Panc1 (cell line): ENCODE data around the gene KCNAB2. TPM values are rescaled to one million over a fixed set of nuclear protein-coding genes. Genes with fewer than 3 reads are reported as not detected.

Experiments
- ATAC-seq: fragments of 200-7000 bp; cut with Tn5 transposase; 2 replicates; pipeline ENCODE4 v1.9.1; 2020; ENCODE audit warnings: mild to moderate bottlenecking, moderate library complexity
- BruUV-seq: library from RNA; stranded (reverse); fragments of 400-500 nt; replicated peaks from 2 replicates; lab custom pipeline; 2021; lab: Mats Ljungman, UMichigan
- CTCF ChIA-PET: fragments of 300-600 bp; sonication (Branson Sonifier 250); formaldehyde crosslinking; loops from one replicate; lab custom pipeline; 2022; ENCODE audit warnings: antibody characterized with exemption; lab: Charles Lee
- POLR2A ChIA-PET: fragments of 300-600 bp; sonication (Branson Sonifier 250); formaldehyde crosslinking; loops from one replicate; lab custom pipeline; 2022; ENCODE audit warnings: antibody characterized with exemption; lab: Charles Lee
- DNase-seq: peaks from one replicate; pipeline ENCODE4 v3.0.0-alpha.2; 2010; ENCODE audit warnings: low read depth, low spot score
- H3K27ac ChIP-seq: 2 replicates; pipeline ENCODE4 v1.5.1; 2011; ENCODE audit warnings: mild to moderate bottlenecking, low read length, inconsistent platforms
- H3K27me3 ChIP-seq: fragments of 200-500 bp; sonication (Bioruptor generic); 2 replicates; pipeline ENCODE4 v1.6.0; 2014; ENCODE audit warnings: low read length, inconsistent platforms; ENCODE audit not compliant: control insufficient read depth, insufficient read depth
- H3K36me3 ChIP-seq: fragments of 200-500 bp; sonication (Bioruptor generic); 2 replicates; pipeline ENCODE4 v1.5.1; 2014; ENCODE audit warnings: inconsistent platforms, mild to moderate bottlenecking, low read length, moderate library complexity; ENCODE audit not compliant: control insufficient read depth, insufficient read depth
- H3K4me1 ChIP-seq: 2 replicates; pipeline ENCODE4 v1.5.1; 2011; ENCODE audit warnings: inconsistent platforms, mild to moderate bottlenecking, low read length, moderate library complexity; ENCODE audit not compliant: control insufficient read depth, insufficient read depth
- H3K4me3 ChIP-seq, 2 experiments: 2 replicates each; pipeline ENCODE4 v1.5.1; 2011 to 2012; ENCODE audit warnings: low read depth in 2 of 2, low read length in 2 of 2, mild to moderate bottlenecking in 2 of 2, inconsistent platforms in 1 of 2, moderate library complexity in 1 of 2
- H3K9me3 ChIP-seq: fragments of 200-500 bp; sonication (Bioruptor generic); 2 replicates; pipeline ENCODE4 v1.5.1; 2014; ENCODE audit warnings: low read depth, mild to moderate bottlenecking, inconsistent platforms, low read length, moderate library complexity; ENCODE audit not compliant: control insufficient read depth, insufficient read depth
- CTCF ChIP-seq: fragments of 450-650 bp; IDR thresholded peaks from 2 replicates; pipeline ENCODE4 v1.5.1; 2017; ENCODE audit warnings: mild to moderate bottlenecking
- POLR2AphosphoS5 ChIP-seq: IDR thresholded peaks from 2 replicates; pipeline ENCODE4 v1.6.1; 2012; ENCODE audit warnings: mild to moderate bottlenecking, low read depth, low read length, moderate library complexity
- REST ChIP-seq, 2 experiments: IDR thresholded peaks; 2 replicates each; pipeline ENCODE4 v1.6.1; 2011 to 2012; ENCODE audit warnings: low read depth in 2 of 2, control low read depth in 1 of 2, low read length in 1 of 2, mild to moderate bottlenecking in 1 of 2, moderate library complexity in 1 of 2; ENCODE audit not compliant: insufficient read depth in 1 of 2
- SIN3A ChIP-seq: IDR thresholded peaks from 2 replicates; pipeline ENCODE4 v1.6.1; 2012; ENCODE audit warnings: low read depth, mild to moderate bottlenecking, low read length, moderate library complexity, borderline replicate concordance; ENCODE audit not compliant: insufficient read depth
- TCF7L2 ChIP-seq: IDR thresholded peaks from 2 replicates; pipeline ENCODE4 v1.6.1; 2011; ENCODE audit warnings: mild to moderate bottlenecking, low read depth, low read length, inconsistent platforms
- in situ Hi-C: cut with HindIII; loops from 2 replicates; pipeline ENCODE4 v1.10.0; 2016; ENCODE audit warnings: low sequenced_read_pairs, low pct_unique_long_range_greater_than_20kb
- intact Hi-C: fragments of 100-400 bp; cut with micrococcal nuclease; formaldehyde crosslinking; loops from one replicate; pipeline ENCODE4 v1.10.0; 2022; ENCODE audit not compliant: unreplicated experiment
- total RNA-seq: library from RNA; stranded (reverse); gene quantifications from one replicate; pipeline ENCODE4 v1.2.1, GENCODE V29; 2021; ENCODE audit not compliant: unreplicated experiment

KCNAB2 gene
- total RNA-seq, 1 experiment from 2014 or later = 27.6 TPM

DNA sequence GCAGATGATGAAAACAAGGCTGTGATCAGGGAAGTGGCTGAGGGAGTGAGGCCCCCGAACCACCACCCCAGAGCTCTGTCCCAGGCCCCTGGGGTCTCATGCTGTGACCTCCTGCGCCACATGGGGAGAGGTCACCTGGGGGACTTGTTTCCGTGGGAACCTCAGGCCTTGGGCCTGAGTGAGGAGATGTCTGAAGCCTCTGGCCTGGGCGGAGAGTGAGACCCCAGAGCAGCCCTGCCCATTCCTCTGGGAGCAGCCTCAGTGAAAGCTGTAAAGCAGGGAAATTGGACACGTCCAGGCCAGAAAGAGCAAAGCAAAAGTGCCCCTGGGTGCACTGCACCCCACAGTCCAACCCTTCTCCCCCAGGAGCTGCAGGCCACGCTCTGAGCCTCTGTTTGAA lies 37.0 kb upstream of the KCNAB2 start:
- ChIA-PET POLR2A (no interaction called here), CTCF (no interaction called here)
- H3K27me3 ChIP-seq = no peaks in the 10 kb centered on the region
- intact Hi-C loops = no loop called here
- no peaks in the 10 kb centered on the region for H3K9me3 ChIP-seq
- no peak for TF ChIP-seq TCF7L2
- no peak for TF ChIP-seq POLR2AphosphoS5
- no peak for TF ChIP-seq REST (IDR thresholded peaks at IDR 0.05; ENCODE audit: insufficient read depth in 1 of 2, low read depth in 2 of 2, low read length in 1 of 2)
- no peak for TF ChIP-seq SIN3A
- TF ChIP-seq CTCF = no peak
- no peaks in the 10 kb centered on the region for H3K36me3 ChIP-seq
- H3K4me1 ChIP-seq = no peaks in the 10 kb centered on the region
- H3K27ac ChIP-seq = no peak overlapping the region
- BruUV-seq = no TSS peak
- in situ Hi-C loops = no loop called here
- no peak overlapping the region for H3K4me3 ChIP-seq
- DNase-seq = no peak
- ATAC-seq = no peak

DNA sequence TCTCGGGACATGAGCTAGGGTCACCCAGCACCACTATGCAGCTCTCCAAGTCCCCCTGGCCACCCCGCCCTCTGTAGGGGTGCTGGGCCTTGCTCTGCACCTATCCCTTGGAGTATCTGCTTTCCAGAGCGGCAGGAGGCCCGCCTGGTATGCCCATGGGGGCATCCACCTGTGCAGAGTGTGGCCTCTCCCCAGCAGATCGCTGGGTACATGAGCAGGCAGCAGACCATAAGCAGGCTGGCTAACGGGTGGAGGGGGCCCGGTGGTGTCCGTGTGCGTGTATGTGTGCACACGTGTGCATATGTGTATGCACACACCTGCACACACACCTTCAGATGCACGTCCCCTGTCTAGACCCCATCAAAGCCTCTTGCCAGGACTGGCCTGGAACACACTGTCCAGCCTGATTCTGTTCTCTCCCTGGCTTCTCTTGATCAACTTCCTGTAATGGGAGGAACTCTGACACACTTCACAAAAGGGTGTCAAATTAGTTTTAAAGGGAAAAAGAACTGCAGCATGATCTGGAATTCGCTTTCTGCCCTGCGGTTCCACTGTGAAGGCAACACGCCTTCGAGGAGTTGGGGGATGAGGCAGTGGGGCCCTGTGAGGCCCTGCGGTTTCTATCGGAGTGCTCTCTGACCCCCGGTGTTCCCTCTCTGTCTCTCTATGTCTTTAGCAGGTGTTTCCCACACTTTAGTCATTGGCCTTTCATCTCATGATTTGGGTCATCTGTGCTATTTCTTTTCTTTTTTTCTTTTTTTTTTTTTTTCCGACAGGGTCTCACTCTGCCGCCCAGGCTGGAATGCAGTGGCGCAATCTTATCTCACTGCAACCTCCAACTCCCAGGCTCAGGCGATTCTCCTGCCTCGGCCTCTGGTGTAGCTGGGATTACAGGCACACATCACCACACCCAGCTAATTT lies 36.3 kb upstream of the KCNAB2 start:
- ATAC-seq (no peak), DNase-seq (no peak)
- Histone ChIP-seq H3K4me1 (no peaks in the 10 kb centered on the region), H3K9me3 (no peaks in the 10 kb centered on the region), H3K4me3 (no peak overlapping the region), H3K36me3 (no peaks in the 10 kb centered on the region), H3K27me3 (no peaks in the 10 kb centered on the region), H3K27ac (no peak overlapping the region)
- no TSS peak for BruUV-seq
- TF ChIP-seq CTCF (no peak), POLR2AphosphoS5 (no peak), TCF7L2 (no peak), SIN3A (no peak), REST (IDR thresholded peaks at IDR 0.05; ENCODE audit: insufficient read depth in 1 of 2, low read depth in 2 of 2, low read length in 1 of 2) (no peak)
- intact Hi-C loops = no loop called here
- ChIA-PET POLR2A (no interaction called here), CTCF (no interaction called here)
- in situ Hi-C loops = no loop called here
